HEK293T (cell line): ENCODE measurements around the gene METTL21C.

ENCODE experiments used
- ARNT ChIP-seq: fragments of 450-650 bp; IDR thresholded peaks from 2 replicates; pipeline ENCODE4 v1.6.1; 2017; ENCODE audit warnings: mild to moderate bottlenecking
- BHLHE40 ChIP-seq: fragments of 450-650 bp; IDR thresholded peaks from 2 replicates; pipeline ENCODE4 v1.6.1; 2016; ENCODE audit warnings: mild to moderate bottlenecking, moderate library complexity, borderline replicate concordance
- ELF4 ChIP-seq: fragments of 450-650 bp; IDR thresholded peaks from 2 replicates; pipeline ENCODE4 v1.6.1; 2017; ENCODE audit warnings: antibody characterized with exemption
- FOXK2 ChIP-seq: fragments of 450-650 bp; IDR thresholded peaks from 2 replicates; pipeline ENCODE4 v1.6.1; 2016; ENCODE audit warnings: mild to moderate bottlenecking
- FOXM1 ChIP-seq: fragments of 450-650 bp; IDR thresholded peaks from 2 replicates; pipeline ENCODE4 v1.6.1; 2017; ENCODE audit warnings: mild to moderate bottlenecking, borderline replicate concordance
- HDGF ChIP-seq: fragments of 450-650 bp; IDR thresholded peaks from 2 replicates; pipeline ENCODE4 v1.6.1; 2017; ENCODE audit warnings: antibody characterized with exemption, borderline replicate concordance
- L3MBTL2 ChIP-seq: fragments of 450-650 bp; conservative IDR thresholded peaks from 2 replicates; pipeline ENCODE4 v1.6.1; 2016; ENCODE audit warnings: mild to moderate bottlenecking
- SP1 ChIP-seq: fragments of 450-650 bp; IDR thresholded peaks from 2 replicates; pipeline ENCODE4 v1.6.1; 2017
- SUZ12 ChIP-seq: fragments of 450-650 bp; IDR thresholded peaks from 2 replicates; pipeline ENCODE4 v1.6.1; 2016; ENCODE audit warnings: mild to moderate bottlenecking
- ZNF384 ChIP-seq: fragments of 450-650 bp; IDR thresholded peaks from 2 replicates; pipeline ENCODE4 v1.6.1; 2016
- TF ChIP-seq, protein P1 (sequence below): fragments of 450-650 bp; IDR thresholded peaks from 2 replicates; pipeline ENCODE4 v1.6.1; 2016

DNA sequence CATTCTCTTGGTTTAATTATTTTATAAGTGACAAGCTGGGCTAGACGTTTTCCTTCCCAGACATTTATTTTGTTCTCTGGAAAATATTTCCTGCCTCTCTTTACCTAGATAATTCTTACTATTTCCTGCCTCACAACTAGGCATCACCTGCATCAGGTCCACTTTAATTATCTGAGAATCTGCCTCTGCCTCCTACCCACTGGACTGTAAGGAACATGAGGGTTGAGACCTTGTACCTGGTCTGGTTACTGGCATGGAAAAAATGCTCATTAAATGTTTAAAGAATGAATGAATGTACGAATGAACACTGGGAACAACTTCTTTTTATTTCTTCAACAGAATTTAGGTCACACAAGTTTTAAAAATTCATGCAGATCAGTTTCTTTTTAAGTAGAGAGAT, 13.4 kb upstream of the METTL21C start:
- TF ChIP-seq ARNT (no peak), ELF4 (no peak), SP1 (no peak), FOXK2 (no peak), ZNF384 (no peak), HDGF (no peak), SUZ12 (no peak), FOXM1 (no peak), L3MBTL2 (no peak), BHLHE40 (no peak)
- TF ChIP-seq, protein P1, sequence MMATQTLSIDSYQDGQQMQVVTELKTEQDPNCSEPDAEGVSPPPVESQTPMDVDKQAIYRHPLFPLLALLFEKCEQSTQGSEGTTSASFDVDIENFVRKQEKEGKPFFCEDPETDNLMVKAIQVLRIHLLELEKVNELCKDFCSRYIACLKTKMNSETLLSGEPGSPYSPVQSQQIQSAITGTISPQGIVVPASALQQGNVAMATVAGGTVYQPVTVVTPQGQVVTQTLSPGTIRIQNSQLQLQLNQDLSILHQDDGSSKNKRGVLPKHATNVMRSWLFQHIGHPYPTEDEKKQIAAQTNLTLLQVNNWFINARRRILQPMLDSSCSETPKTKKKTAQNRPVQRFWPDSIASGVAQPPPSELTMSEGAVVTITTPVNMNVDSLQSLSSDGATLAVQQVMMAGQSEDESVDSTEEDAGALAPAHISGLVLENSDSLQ = no peak
